GM18511 (cell line): ENCODE data around the gene MBTPS1.

Source experiments
- ATAC-seq: cut with Tn5 transposase; IDR thresholded peaks from one replicate; pipeline ENCODE4 v1.9.1; 2021; ENCODE audit warnings: mild to moderate bottlenecking, moderate library complexity; ENCODE audit not compliant: unreplicated experiment

The MBTPS1 gene

DNA sequence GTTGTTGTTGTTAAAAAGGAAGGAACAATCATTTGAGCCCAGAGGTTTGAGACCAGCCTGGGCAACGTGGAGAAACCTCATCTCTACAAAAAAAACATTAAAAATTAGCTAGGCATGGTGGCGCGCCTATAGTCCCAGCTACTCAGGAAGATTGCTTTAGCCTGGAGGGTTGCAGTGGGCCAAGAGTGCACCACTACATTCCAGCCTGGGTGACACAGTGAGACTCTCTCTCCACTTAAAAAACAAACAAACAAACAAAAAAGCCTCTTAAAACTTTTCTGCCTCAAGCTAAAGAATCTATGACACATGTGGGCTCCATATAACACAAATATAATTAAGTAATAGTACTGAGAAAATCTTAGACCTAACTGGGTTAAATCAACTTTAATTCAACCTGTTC lies 12.5 kb downstream of the MBTPS1 start:
- no peak for ATAC-seq

DNA sequence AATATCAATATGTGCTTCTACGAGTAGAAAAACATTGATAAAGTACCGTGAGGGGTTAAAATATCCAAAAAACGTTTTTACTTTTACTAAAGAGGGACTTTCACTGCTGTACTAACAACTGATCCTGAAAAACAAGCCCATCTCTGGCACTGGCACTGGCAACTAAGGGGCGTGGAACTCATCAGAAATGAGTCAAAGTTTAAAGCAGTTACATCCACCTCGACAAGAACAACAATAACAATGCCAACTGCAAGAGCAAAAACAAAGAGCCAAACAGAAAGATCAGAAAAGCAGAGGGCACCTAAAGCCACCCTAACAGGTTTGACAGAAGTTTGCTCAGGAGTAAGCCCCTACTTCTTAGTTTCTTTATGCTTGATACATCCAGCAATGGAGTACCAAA lies 13.1 kb downstream of the MBTPS1 start:
- no peak for ATAC-seq

DNA sequence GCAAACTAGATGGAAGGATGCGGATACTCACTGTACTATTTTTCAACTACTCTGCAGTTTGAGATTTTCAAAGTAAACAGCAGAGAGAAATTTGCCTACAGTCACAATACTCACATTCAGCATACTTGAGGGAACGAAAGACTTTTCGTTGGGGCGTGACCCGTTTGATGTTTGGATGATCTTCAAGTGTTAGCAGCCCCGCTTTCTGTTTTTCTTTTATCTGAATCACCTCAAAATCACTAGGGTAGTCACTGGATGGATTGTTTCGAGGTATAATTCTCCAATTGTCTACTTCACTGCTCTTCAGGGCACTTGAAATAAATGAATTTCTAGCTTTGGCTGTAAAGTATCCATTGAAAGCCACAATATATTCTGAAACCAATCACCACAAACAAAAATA lies 17.8 kb downstream of the MBTPS1 start:
- ATAC-seq: no peak

DNA sequence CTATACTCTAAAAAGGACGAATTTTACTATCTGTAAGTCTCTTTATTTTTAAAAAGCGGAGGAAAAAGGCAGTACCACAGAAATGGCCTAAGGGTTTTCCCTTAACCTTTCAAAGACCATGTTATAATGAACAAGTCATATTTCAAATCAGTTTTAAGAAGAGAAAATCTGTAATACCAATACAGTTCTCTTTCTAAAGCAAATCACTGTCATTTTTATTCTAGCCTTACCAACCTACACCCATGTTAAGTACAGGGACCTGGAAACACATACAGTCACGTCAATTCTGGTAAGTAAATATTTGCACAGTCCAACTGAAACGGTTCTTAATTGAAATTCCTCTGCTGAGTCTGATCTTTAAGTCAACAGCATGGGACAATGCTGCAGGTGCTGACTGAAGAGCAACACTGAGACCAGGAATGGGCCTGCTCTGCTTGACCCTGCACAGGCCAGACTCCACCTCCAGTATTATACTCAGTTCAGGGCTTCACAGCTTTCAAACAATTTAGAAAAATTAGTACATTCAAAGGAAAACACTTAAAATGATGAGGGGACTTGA lies 20.2 kb downstream of the MBTPS1 start:
- ATAC-seq: no peak

DNA sequence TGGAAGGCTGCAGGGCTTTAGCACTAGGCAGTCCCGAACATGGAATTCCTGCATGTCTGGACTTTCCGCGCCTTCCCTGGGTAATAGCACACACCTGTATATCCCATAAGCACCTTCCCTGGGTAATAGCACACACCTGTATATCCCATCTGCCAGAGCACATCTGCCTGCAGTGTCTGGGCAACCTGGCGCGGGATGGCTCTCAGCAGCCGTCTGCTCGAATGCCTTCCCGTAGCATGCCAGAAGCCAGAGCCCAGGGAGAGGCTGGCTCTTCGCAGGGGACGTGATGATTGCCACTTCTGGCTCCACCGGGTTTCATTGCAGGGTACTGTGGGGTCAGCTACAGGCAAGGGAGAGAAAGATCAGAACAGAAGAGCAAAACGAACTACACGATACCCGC lies 21.3 kb downstream of the MBTPS1 start:
- ATAC-seq: no peak

DNA sequence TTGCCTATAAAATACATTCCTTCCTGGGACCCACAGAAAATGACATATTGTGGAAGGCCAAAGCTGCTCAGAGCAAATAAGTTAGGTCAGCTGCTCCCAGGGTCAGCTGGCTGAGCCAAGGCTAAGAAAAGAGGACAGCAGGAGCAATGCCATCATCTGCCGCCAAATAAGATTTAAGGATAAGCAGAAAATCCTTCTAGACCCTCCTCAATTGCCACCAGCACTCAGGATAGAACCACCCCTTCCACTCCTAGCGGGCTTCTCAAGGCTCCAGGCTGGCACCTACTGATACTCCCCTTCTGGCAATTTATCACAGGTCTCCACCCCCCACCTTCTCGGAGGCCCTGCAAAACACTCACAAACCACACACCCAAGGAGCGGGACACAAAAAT lies 22.9 kb downstream of the MBTPS1 start:
- ATAC-seq: no peak

DNA sequence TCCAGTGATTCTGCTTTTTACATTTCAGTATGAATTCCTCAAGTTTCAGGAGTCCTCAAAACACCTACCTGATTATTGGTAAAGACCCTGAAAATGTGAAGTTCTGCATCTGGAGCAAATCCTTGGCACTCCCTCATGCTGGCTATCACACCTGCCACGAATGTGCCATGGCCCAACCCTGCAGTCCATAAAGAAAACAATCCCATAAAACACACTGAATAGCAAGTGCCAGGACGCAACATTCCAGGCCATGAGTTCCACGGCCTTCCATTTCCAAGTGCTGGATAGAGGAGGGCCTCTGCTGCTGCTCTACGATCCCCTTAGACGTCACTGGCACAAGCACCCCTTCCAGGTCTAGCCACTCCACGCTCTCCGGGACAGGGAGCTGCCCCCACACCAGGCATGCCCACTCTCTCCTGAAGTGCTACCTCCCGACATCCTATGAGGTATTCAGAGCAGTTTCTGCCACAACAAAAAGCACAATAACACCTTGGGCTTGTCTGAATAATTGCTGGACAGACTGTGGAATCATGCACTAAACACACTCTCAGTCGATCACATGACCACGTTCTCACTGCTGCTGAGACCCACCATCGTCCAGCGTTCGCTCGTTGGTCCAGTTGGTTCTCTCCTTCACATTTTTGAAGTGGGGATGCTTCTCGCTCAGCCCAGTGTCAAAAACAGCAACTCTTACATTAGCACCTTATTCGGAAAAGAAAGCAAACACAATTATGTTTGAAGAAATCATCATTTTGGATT lies 23.4 kb downstream of the MBTPS1 start:
- ATAC-seq: no peak

DNA sequence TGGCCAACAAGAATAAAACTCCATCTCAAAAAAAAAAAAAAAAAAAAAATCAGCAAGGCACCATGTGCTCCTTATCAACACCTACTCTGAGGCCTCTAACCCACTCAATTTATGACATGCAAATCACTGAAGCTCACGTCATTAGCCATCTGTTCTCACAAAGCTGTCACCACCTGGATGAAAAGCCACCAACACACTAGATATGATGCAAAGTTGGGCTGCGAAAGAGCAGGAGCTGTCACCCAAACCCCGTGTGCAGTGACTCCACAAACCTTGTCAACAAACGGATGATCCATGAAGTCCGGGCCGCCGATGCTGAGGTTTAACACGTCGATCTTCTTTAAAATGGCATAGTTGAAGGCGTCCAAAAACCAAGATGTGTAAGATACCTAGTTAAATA lies 25.3 kb downstream of the MBTPS1 start:
- no peak for ATAC-seq

DNA sequence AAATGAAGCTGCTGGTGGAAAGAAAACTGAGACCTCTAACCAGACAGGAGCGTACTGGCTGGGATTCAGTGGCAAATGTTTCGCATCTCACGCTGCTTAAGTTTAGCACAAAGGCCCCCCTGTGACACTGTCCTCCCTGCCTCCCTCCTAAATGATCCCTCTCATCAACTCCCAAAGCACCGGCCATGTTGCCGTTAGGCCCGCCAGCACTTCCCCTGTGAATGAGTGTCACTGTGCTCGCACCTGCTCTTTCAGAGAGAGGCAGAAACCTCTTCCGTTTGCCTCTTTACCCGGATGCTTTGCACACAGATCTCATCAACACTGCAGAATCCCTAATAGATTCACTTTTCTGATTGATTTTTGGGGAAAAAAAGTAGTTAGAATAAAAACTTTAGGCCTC lies 26.5 kb downstream of the MBTPS1 start:
- ATAC-seq: no peak

DNA sequence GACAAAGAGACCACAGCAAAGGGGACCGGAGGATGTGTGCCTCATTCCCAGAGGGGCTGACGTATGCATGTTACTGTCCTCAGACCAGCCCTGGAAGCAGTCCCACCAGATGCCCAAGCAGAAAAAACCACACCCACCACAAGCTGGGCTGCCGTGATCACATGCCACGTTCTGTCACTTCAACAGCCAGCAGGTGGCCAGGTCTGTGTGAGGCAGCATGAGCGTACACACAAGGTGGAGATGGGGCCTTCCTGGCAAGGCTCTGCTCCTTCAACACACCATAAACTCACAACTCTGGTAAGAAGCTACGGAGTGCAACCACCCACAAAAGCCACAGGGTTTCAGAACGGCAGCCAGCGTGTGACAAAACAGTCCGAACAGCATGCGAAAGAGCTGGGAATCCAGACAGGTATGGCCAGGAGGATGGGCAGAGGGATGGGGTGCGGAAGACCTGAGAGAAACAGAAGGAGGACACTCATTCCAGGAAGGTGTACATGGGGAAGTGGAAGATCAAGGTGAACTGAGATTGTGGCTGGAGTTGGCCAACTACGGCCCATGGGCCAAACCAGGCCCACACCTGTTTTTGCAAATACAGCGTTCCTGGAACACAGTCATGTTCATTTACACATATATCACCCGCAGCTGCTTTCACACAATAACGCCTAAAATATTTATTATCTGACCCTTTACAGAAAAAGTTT lies 27.9 kb downstream of the MBTPS1 start:
- ATAC-seq: peak; percentile 92

DNA sequence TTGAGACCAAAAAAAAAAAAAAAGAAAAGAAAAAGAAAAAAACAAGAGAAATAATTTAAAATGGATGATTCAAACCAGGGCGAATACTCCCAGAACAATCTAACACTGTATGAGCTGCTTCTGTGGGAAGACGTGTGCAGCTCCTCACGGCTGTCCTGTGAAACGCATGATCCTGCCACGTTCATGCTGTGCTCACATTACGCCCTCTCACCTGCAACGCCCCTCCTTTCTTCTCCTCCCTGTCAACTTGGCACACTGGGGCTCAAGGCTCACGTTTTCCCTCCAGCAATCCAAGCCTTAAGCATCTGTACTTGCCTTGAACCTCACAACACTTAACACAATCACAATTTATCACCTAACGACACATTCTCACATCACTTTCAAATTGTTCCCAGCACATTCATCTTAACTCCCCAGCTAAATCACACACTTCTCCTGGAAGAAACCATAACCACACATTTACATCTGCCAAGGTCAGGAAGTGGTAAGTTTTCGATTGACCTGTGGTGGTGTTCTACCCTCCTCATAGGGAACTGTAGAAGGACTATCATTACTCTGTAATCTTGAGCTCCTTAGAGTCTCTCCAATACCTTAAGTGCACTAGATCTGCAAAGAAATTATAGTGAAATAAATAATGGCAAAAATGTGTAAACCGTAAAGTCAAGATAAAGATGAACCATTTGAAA lies 29.1 kb downstream of the MBTPS1 start:
- no peak for ATAC-seq

DNA sequence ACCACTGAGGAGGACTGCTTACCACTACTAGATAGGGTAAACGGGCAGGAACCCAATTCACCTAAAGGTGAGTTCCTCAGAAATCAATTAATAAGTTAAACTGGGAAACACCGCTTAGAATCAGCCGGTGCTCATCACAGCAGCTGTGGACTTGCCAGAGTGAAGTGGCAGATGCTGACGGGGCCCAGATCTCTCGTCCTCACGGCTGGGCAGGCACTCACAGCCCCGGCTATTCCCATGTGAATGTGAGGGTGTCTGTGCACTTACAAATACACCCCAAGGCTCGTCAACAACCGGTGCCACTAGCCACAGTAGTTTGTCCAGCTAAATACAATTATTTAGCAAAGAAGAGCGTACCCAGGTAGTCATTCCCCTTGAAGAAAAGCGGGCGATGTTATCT lies 29.7 kb downstream of the MBTPS1 start:
- no peak for ATAC-seq

DNA sequence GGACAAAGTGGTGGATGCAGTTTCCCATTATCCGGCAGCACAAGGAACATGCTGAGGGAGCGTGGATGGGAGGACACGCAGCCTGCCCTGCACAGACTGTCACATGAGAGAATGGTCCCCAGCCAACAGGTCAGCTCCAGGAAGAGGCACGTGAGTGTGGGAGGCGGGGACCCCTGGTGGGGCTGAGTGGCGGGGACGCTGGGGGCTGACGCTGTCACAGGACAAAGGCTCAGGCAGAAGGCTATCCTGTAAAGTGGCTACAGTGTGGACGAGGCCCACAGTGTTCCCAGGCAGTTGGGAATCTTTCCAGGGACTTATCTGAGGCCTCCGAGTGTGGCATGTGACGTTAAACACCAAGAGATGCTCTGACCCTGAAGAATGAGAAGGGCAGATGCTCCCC lies 30.4 kb downstream of the MBTPS1 start:
- no peak for ATAC-seq

DNA sequence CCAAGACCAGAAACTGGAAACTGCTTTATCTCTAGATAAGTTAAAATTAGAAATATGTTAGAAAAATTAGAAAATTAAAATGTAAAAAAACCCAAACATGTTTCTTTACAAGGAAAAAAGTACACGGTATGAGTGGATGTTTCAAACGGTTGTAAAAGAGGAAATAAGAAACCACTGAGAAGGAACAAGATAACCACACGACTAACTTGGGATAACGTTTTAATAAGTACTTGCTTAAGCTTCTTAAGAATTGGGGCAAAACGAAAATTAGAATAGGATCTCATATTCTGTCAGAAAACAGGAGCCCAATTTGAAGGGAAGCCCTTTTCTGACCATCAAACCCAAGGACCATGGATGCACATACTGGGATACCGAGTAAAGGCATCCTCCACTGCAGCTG lies 31.0 kb downstream of the MBTPS1 start:
- no peak for ATAC-seq

DNA sequence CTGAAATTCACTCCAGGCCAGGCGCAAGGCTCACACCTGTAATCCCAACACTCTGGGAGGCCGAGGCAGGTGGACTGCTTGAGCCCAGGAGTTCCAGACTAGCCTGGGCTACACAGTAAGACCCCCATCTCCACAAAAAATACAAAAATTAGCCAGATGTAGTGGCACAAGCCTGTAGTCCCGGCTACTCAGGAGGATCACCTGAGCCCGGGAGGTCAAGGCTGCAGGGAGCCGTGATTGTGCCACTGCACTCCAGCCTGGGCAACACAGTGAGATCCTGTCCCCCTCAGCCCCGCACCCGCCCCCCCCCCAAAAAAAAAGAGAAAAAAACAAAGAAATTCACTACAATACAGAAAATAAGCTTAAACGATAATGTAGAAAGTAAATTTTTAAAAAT lies 31.5 kb downstream of the MBTPS1 start:
- no peak for ATAC-seq

DNA sequence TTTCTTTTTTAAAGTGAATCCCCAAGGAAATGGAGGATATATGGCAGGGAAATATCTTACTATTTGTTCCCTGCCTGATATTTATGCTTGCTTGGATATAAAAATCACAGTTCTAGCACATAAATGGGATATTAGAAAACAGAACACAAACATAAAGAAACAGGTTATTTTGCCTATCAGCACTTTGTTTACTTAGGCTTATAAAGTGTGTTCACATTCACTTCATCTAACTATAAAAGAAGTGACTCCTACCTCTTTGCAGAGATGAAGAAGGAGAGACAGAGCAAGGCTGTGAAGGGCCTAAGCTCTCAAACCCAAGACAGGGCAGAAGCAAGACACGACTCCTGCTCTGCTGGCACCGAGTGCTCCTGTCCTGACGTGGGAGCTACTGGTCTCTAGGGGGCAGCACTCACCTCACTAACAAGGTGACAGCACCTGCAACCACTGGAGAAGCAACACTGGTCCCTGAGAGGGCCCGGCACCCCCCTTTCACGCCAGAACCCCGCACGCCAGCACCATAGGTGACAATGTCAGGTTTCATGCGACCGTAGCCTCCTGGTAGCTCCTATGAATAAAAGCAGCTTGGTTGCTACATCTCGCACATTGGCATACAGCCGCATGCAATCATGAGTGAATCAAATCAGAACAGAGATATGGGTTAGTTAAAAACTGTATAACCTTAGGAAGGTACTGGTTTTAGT lies 32.0 kb downstream of the MBTPS1 start:
- peak; percentile 38 for ATAC-seq

DNA sequence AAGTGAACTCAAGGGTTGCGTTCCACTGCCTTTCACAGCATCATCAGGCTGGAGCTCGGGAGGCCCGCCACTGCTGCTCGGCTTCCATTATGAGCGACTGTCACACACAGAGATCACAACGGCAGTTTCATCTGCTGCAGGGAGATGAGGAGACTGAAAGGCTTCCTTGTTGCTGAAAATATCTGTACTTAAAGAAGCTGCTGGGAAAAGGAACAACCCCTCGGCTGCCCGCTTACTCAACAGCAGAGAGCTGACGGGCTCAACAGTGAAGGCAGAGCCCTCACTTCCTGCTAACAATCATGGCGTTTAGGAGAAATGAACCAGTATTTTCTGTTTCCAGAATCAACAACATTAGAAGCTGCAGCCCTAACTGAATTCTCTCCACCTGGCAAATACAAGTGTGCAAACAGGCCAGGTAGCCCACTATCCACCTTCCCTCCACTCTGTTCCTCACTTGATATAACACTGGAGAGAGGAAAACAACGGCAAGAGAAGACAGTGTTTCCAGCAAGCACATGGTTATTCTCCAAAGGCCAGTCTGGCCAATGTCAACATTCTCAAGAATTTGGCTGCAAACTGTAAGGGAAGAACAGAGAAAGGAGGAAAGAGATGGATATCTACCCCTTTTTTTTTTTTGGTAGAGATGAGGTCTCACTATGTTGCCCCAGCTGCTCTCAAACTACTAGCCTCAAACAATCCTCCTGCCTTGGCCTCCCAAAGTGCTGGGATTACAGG lies 33.7 kb downstream of the MBTPS1 start:
- ATAC-seq: no peak

DNA sequence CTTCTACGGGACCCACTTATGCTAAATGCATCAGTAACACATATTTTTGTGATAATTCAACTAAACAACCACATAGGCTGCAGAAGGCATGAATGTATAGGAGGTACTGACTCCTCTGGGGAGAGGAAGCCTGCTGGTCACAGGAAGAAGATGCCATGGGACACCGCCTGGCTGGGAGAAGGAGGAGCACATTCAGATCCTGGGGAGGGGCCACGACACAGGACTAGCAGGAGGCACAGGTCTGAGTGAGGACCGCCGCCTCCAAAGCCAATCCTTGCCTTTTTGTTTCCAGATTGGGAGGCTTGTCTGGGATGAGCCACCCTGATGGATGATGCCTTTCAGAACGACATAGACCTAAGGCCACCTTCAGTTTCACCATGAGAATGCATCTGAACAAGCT lies 34.6 kb downstream of the MBTPS1 start:
- ATAC-seq: no peak

DNA sequence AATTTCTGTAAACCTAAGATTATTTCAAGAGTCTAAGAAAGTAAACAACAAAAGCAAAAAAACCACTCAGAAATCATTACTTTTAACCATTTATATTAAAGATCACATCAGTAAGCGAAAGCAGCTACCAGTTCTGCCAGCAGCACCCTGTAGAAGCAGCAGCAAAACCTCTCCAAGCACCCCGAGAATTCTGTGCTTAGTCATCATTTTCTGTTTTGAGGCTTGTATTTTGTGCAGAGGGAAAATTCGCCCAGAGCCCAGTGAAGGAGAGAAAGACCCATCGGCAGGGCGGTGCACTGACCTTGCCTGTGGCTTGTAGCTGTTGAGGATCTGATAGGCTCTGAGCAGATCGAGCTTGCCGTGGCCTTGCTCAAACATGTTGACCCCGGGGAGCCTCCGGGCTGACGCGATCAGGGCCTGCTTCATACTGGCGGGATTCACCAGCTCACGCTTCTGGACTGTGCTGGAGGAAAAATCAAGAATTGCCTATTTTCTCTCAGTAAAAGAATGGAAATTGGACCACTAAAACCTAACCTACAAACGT lies 35.2 kb downstream of the MBTPS1 start:
- no peak for ATAC-seq

DNA sequence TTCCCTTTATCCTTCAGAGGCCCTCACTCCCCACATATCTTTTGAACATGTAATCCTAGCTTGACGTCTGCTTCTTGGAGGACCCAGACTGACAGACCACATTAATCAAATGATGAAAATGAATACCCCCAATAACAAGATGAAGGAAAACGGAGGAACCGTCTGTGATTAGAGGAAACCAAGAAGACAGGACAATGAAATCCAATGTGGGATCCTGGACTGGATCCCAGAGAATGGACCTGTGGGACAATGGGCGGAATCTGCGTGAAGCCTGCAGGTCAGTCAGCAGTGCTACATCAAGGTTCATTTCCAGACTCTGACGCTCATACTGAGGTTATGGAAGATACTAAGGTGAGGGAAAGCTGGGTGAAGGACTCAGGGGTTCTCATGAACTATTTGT lies 35.9 kb downstream of the MBTPS1 start:
- no peak for ATAC-seq
